ENCODE results near the gene PKNOX2.

PKNOX2 gene

GRCh38 chr11:125270106-125270505, 105.6 kb downstream of the PKNOX2 start:
- DNase-seq (ENCODE audit: extremely low read depth, low read depth), result no peak
- TF ChIP-seq CTCF (IDR thresholded peaks at IDR 0.05; ENCODE audit: low read depth, low read length), result no peak

- no peak for DNase-seq (ENCODE audit: extremely low read depth, low read depth)
- no peak for TF ChIP-seq CTCF (IDR thresholded peaks at IDR 0.05; ENCODE audit: low read depth, low read length)
Observed at GRCh38 chr11:125270711-125271110, 106.2 kb downstream of the PKNOX2 start.

GRCh38 chr11:125271483-125272091, 107.0 kb downstream of the PKNOX2 start:
- no peak for TF ChIP-seq CTCF (IDR thresholded peaks at IDR 0.05; ENCODE audit: low read depth, low read length)
- no peak for DNase-seq (ENCODE audit: extremely low read depth, low read depth)

- DNase-seq (ENCODE audit: extremely low read depth, low read depth), result no peak
- no peak for TF ChIP-seq CTCF (IDR thresholded peaks at IDR 0.05; ENCODE audit: low read depth, low read length)
Observed at GRCh38 chr11:125272092-125272491, 107.5 kb downstream of the PKNOX2 start.

- no peak for TF ChIP-seq CTCF (IDR thresholded peaks at IDR 0.05; ENCODE audit: low read depth, low read length)
- no peak for DNase-seq (ENCODE audit: extremely low read depth, low read depth)
Observed at GRCh38 chr11:125272821-125273220, 108.3 kb downstream of the PKNOX2 start.

- DNase-seq (ENCODE audit: extremely low read depth, low read depth), result no peak
Observed at GRCh38 chr11:125273519-125274000, 109.0 kb downstream of the PKNOX2 start.

GRCh38 chr11:125274309-125274708, 109.8 kb downstream of the PKNOX2 start:
- DNase-seq (ENCODE audit: extremely low read depth, low read depth), result no peak

More at GRCh38 chr11:125273519-125274000, 109.0 kb downstream of the PKNOX2 start:
- no peak for TF ChIP-seq CTCF (IDR thresholded peaks at IDR 0.05; ENCODE audit: low read depth, low read length)

More at GRCh38 chr11:125274309-125274708, 109.8 kb downstream of the PKNOX2 start:
- no peak for TF ChIP-seq CTCF (IDR thresholded peaks at IDR 0.05; ENCODE audit: low read depth, low read length)
